ENCODE measurements around the gene KMT2C. TPM values are rescaled to one million over a fixed set of nuclear protein-coding genes. Genes with fewer than 3 reads are reported as not detected.
"Not testable (repeated sequence)": the region's sequence is repeated elsewhere in the genome, so short reads cannot be mapped to it uniquely, and the experiment has no call there.

The KMT2C gene
- total RNA-seq, 4 donors from 2014 or later: 77.4 to 174 (median 114) TPM

DNA sequence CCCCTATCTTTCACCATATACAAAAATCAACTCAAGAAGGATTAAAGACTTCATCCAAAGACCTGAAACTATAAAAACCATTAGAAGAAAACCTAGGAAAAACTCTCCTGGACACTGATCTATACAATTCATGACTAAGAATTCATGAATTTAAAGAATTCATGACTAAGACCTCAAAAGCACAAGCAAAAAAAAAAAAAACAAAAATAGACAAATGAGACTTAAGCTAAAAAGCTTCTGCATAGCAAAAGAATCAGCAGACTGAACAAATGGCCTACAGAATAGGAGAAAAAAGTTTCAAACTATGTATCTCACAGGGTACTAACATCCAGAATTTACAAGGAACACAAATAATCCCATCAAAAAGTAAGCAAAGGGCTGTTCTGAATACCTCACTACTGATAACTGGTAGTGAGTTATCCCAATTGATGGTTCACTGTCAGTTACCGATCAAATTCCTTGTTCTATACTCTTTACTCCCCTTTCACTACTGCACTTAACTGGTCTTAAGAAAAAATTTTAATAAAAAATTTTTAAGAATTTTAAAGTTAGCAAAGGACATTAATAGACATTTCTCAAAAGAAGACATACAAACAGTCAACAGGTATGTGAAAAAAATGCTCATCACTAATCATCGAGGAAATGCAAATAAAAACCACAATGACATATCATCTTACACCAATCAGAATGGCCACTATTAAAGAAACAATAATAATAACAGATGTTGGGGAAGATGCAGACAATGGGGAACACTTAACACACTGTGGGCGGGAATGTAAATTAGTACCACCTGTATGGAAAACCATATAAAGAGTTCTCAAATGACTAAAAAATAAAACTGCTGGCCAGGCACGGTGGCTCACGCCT is 33.2 kb downstream of the KMT2C start:
- TF ChIP-seq, protein P1, sequence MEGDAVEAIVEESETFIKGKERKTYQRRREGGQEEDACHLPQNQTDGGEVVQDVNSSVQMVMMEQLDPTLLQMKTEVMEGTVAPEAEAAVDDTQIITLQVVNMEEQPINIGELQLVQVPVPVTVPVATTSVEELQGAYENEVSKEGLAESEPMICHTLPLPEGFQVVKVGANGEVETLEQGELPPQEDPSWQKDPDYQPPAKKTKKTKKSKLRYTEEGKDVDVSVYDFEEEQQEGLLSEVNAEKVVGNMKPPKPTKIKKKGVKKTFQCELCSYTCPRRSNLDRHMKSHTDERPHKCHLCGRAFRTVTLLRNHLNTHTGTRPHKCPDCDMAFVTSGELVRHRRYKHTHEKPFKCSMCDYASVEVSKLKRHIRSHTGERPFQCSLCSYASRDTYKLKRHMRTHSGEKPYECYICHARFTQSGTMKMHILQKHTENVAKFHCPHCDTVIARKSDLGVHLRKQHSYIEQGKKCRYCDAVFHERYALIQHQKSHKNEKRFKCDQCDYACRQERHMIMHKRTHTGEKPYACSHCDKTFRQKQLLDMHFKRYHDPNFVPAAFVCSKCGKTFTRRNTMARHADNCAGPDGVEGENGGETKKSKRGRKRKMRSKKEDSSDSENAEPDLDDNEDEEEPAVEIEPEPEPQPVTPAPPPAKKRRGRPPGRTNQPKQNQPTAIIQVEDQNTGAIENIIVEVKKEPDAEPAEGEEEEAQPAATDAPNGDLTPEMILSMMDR (IDR thresholded peaks at IDR 0.05): no peak
- no peak for TF ChIP-seq POLR2A (IDR thresholded peaks at IDR 0.05)
- Histone ChIP-seq H3K27ac (no peak overlapping the region), H3K36me3 (no peaks in the 10 kb centered on the region), H3K27me3 (no peaks in the 10 kb centered on the region), H3K4me3 (replicated peaks in 1 of 3) (no peak overlapping the region), H3K9me3 (no peaks in the 10 kb centered on the region), H3K4me1 (peaks cover 0 to 3% of the 10 kb centered on the region in 2 donors)
- intact Hi-C loops (cut with DNase I): no loop called here
- WGBS, 2 donors: 48 to 50% methylated on average over 5 of the region's 5 CpGs
- DNase-seq: no peak

DNA sequence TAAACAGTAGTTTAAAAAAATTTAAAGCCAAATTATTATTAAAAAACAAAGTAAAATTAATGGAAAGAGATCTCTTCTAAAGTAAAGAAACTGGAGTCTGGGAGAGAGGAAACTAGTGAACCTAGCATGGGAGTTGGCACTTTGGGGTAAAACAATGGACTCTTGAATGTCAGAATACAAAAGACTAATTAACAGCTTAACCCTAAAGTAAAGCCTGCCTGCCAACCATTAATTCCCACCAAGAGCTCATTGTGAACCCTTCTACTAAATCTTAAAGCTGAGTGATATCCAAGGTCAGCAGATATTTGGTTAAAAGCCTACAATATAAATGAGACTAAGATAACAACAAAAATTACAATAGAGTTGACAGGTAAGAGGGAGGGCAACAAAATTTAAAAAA is 36.5 kb downstream of the KMT2C start:
- intact Hi-C loops (cut with DNase I): no loop called here
- Histone ChIP-seq H3K9me3 (no peaks in the 10 kb centered on the region), H3K27ac (no peak overlapping the region), H3K4me1 (peaks cover 3 to 4% of the 10 kb centered on the region in 2 donors), H3K4me3 (replicated peaks in 1 of 3) (no peak overlapping the region), H3K27me3 (no peaks in the 10 kb centered on the region), H3K36me3 (no peaks in the 10 kb centered on the region)
- TF ChIP-seq, protein P1 (IDR thresholded peaks at IDR 0.05): no peak
- TF ChIP-seq POLR2A (IDR thresholded peaks at IDR 0.05): no peak
- DNase-seq: no peak

DNA sequence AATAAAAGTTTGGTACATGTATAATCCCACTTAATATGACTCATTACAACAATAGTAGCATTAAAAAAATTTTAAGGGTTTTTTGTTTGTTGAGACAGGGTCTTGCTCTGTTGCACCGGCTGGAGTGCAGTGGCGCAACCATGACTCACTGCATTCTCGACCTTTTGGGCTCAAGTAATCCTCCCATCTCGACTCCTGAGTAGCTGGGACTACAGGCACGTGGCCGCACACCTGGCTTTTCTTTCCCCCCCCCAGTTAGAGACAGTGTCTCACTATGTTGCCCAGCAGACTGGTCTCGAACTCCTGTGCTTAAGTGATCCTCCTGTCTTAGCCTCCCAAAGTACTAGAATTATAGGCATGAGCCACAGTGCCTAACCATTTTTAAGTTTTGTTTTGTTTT is 40.7 kb downstream of the KMT2C start:
- Histone ChIP-seq H3K4me1 (peaks cover 7 to 9% of the 10 kb centered on the region in 2 donors), H3K9me3 (no peaks in the 10 kb centered on the region), H3K27ac (no peak overlapping the region), H3K4me3 (replicated peaks in 1 of 3) (no peak overlapping the region), H3K27me3 (no peaks in the 10 kb centered on the region), H3K36me3 (no peaks in the 10 kb centered on the region)
- DNase-seq: peak; percentile 37 to 48
- WGBS, 2 donors: 83 to 87% methylated on average over 7 of the region's 7 CpGs
- intact Hi-C loops (cut with DNase I): no loop called here
- TF ChIP-seq, protein P1 (IDR thresholded peaks at IDR 0.05): no peak
- TF ChIP-seq POLR2A (IDR thresholded peaks at IDR 0.05): no peak

GRCh38 chr7:152394214-152394613 is 41.6 kb downstream of the KMT2C start:
- H3K4me3 ChIP-seq (replicated peaks in 1 of 3); intact Hi-C loops (cut with DNase I); H3K27me3 ChIP-seq; H3K36me3 ChIP-seq; H3K27ac ChIP-seq; H3K9me3 ChIP-seq; H3K4me1 ChIP-seq: not testable (repeated sequence)
- peak in 1 of 2 donors; percentile 27 for DNase-seq
- WGBS, 2 donors: 52 to 55% methylated on average over 3 of the region's 3 CpGs
- TF ChIP-seq, protein P1 (IDR thresholded peaks at IDR 0.05): peak in 4 of 6 experiments; percentile 37 to 52 (median 39)

GRCh38 chr7:152392254-152392653 is 43.5 kb downstream of the KMT2C start:
- peaks cover 4 to 9% of the 10 kb centered on the region in 2 donors for H3K4me1 ChIP-seq
- DNase-seq: no peak
- no peaks in the 10 kb centered on the region for H3K27me3 ChIP-seq
- H3K9me3 ChIP-seq: no peaks in the 10 kb centered on the region
- TF ChIP-seq, protein P1 (IDR thresholded peaks at IDR 0.05): no peak
- TF ChIP-seq POLR2A (IDR thresholded peaks at IDR 0.05): no peak
- no peaks in the 10 kb centered on the region for H3K36me3 ChIP-seq
- intact Hi-C loops (cut with DNase I): no loop called here
- H3K27ac ChIP-seq: no peak overlapping the region
- H3K4me3 ChIP-seq (replicated peaks in 1 of 3): no peak overlapping the region
- 97% methylated on average over 1 of the region's 1 CpG for WGBS, 2 donors

- H3K27ac ChIP-seq; DNase-seq; H3K27me3 ChIP-seq; intact Hi-C loops (cut with DNase I); H3K4me3 ChIP-seq (replicated peaks in 1 of 3); H3K36me3 ChIP-seq; H3K9me3 ChIP-seq; H3K4me1 ChIP-seq: not testable (repeated sequence)
- WGBS, 2 donors: 57 to 60% methylated on average over 5 of the region's 5 CpGs
Measured at GRCh38 chr7:152386136-152386764, 49.6 kb downstream of the KMT2C start.

GRCh38 chr7:152384235-152385200 is 51.3 kb downstream of the KMT2C start:
- H3K9me3 ChIP-seq; H3K27me3 ChIP-seq; H3K36me3 ChIP-seq; DNase-seq; intact Hi-C loops (cut with DNase I); H3K4me3 ChIP-seq (replicated peaks in 1 of 3); H3K4me1 ChIP-seq; H3K27ac ChIP-seq: not testable (repeated sequence)
- 70 to 75% methylated on average over 4 of the region's 4 CpGs for WGBS, 2 donors

Data from thyroid gland (tissue), 4 donors.